Activated CD8-positive, alpha-beta T cell treated with anti-CD3 and anti-CD28 coated beads for 36 hours (primary cell): ENCODE data around the gene PCGF3. TPM values are rescaled to one million over a fixed set of nuclear protein-coding genes. Genes with fewer than 3 reads are reported as not detected.
A peak's percentile ranks its signal among the peaks of the same experiment; 100 is the strongest.
"Not testable (repeated sequence)": the region's sequence is repeated elsewhere in the genome, so short reads cannot be mapped to it uniquely, and the experiment has no call there.

Experiments used
- ATAC-seq: fragments of 200-7000 bp; cut with Tn5 transposase; one replicate; pipeline ENCODE4 v1.10.0; 2021; ENCODE audit warnings: mild to moderate bottlenecking, moderate library complexity
- CTCF ChIA-PET: fragments of 350-600 bp; sonication (Branson Sonifier 250); formaldehyde crosslinking; loops from one replicate; lab custom pipeline; 2021; ENCODE audit warnings: antibody characterized with exemption; lab: Charles Lee
- POLR2A ChIA-PET: fragments of 350-600 bp; sonication (Branson Sonifier 250); formaldehyde crosslinking; loops from one replicate; lab custom pipeline; 2021; ENCODE audit warnings: antibody characterized with exemption; lab: Charles Lee
- DNase-seq: peaks from one replicate; pipeline ENCODE4 v3.0.0-alpha.2; 2020
- H3K27ac Mint-ChIP-seq: one replicate; pipeline ENCODE4 v1.8.0; 2021; ENCODE audit warnings: mild to moderate bottlenecking, mixed read lengths
- H3K27me3 Mint-ChIP-seq: one replicate; pipeline ENCODE4 v1.8.0; 2021; ENCODE audit warnings: mixed read lengths
- H3K36me3 Mint-ChIP-seq: one replicate; pipeline ENCODE4 v1.8.0; 2021; ENCODE audit warnings: low read depth, mixed read lengths
- H3K4me1 Mint-ChIP-seq: one replicate; pipeline ENCODE4 v1.8.0; 2021; ENCODE audit warnings: low read depth, mixed read lengths
- H3K4me3 Mint-ChIP-seq: one replicate; pipeline ENCODE4 v1.8.0; 2021; ENCODE audit warnings: mild to moderate bottlenecking, moderate library complexity, mixed read lengths
- H3K9me3 Mint-ChIP-seq: one replicate; pipeline ENCODE4 v1.8.0; 2021; ENCODE audit warnings: mixed read lengths
- intact Hi-C: fragments of 100-400 bp; cut with micrococcal nuclease; formaldehyde crosslinking; loops from one replicate; pipeline ENCODE4 v1.10.0; 2022
- total RNA-seq, 2 experiments: library from RNA; stranded (reverse); gene quantifications; one replicate each; pipeline ENCODE4 v1.2.3, GENCODE V29; 2021
- TF ChIP-seq, protein P1 (sequence below): fragments of 200-600 bp; IDR thresholded peaks from one replicate; pipeline ENCODE4 v1.8.0; 2022; ENCODE audit warnings: antibody characterized with exemption, mild to moderate bottlenecking

PCGF3 gene
- total RNA-seq, 2 experiments from 2014 or later = 23.9 to 25.6 TPM

DNA sequence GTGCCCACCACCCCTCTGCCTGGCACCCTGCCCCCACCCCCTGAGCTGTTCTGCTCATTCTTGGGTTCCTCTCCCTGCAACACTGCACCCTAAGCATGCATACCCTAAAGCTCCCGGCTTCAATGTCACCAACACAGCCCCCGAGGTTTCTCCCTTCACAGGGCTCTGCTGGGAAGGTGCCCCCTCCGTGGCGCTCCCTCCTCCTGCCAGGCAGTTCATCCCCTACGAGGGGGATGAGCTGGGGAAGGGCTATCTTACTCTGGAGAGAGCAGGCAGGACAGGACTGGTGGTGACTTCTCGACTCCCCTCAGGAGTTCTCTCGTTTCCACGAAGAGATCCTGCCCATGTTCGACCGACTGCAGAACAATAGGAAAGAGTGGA lies 38.1 kb upstream of the PCGF3 start:
- ChIA-PET CTCF (no interaction called here), POLR2A (no interaction called here)
- Mint-ChIP-seq H3K4me1 (peaks cover 18% of the 10 kb centered on the region), H3K27me3 (no peaks in the 10 kb centered on the region), H3K9me3 (no peaks in the 10 kb centered on the region), H3K4me3 (no peak overlapping the region), H3K36me3 (peaks cover 19% of the 10 kb centered on the region), H3K27ac (no peak overlapping the region)
- TF ChIP-seq, protein P1, sequence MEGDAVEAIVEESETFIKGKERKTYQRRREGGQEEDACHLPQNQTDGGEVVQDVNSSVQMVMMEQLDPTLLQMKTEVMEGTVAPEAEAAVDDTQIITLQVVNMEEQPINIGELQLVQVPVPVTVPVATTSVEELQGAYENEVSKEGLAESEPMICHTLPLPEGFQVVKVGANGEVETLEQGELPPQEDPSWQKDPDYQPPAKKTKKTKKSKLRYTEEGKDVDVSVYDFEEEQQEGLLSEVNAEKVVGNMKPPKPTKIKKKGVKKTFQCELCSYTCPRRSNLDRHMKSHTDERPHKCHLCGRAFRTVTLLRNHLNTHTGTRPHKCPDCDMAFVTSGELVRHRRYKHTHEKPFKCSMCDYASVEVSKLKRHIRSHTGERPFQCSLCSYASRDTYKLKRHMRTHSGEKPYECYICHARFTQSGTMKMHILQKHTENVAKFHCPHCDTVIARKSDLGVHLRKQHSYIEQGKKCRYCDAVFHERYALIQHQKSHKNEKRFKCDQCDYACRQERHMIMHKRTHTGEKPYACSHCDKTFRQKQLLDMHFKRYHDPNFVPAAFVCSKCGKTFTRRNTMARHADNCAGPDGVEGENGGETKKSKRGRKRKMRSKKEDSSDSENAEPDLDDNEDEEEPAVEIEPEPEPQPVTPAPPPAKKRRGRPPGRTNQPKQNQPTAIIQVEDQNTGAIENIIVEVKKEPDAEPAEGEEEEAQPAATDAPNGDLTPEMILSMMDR = no peak
- DNase-seq (no peak), ATAC-seq (no peak)
- intact Hi-C loops = no loop called here

DNA sequence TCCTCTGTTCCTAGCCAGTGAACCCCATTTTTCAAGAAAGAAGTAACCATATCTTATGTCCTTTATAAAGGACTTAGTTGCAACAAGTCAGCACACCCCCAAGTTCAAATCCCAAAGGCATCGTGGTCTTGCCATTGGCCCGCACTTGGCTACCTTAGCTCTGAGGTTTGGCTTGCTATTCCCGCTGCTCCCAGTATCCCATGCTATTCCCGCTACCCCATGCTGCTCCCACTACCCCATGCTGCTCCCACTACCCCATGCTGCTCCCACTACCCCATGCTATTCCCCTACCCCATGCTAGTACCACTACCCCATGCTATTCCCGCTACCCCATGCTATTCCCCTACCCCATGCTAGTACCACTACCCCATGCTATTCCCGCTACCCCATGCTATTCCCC lies 37.4 kb upstream of the PCGF3 start:
- ATAC-seq, intact Hi-C loops, H3K9me3 Mint-ChIP-seq, H3K27ac Mint-ChIP-seq, H3K27me3 Mint-ChIP-seq, H3K4me3 Mint-ChIP-seq, POLR2A ChIA-PET, DNase-seq, CTCF ChIA-PET: not testable (repeated sequence)
- Mint-ChIP-seq H3K4me1 (peaks cover 18% of the 10 kb centered on the region), H3K36me3 (peaks cover 22% of the 10 kb centered on the region)

DNA sequence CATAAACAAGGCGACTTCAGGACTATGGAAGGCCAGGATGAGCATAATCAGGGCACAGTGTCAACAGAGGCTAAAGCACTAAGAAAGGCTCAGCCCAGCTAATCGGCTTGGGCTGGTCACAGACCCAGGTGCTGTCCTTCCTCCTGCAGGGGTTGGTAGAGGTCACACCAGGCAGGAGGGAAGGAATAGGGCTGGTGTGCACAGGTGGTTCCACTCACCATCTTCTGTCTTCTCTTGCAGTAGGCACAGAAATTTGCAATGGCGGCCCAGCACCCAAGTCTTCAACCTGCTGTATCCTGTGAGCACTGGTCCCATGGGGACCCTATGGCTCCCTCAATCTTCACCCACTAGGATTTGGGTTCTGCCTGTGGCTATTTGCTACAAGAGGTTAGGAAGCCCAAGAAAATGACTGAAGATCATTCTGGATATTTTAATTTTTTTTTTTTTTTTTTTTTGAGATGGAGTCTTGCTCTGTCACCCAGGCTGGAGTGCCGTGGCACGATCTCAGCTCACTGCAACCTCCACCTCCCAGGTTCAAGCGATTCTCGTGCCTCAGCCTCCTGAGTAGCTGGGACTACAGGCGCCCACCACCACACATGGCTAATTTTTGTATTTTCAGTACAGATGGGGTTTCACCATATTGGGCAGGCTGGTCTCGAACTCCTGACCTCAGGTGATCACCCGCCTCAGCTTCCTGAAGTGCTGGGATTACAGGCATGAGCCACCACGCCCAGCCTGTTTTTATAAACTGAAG lies 35.6 kb upstream of the PCGF3 start:
- H3K27ac Mint-ChIP-seq, H3K9me3 Mint-ChIP-seq, CTCF ChIA-PET, H3K4me3 Mint-ChIP-seq, POLR2A ChIA-PET, H3K27me3 Mint-ChIP-seq, intact Hi-C loops, DNase-seq, ATAC-seq: not testable (repeated sequence)
- Mint-ChIP-seq H3K4me1 (peaks cover 13% of the 10 kb centered on the region), H3K36me3 (peaks cover 22% of the 10 kb centered on the region)

DNA sequence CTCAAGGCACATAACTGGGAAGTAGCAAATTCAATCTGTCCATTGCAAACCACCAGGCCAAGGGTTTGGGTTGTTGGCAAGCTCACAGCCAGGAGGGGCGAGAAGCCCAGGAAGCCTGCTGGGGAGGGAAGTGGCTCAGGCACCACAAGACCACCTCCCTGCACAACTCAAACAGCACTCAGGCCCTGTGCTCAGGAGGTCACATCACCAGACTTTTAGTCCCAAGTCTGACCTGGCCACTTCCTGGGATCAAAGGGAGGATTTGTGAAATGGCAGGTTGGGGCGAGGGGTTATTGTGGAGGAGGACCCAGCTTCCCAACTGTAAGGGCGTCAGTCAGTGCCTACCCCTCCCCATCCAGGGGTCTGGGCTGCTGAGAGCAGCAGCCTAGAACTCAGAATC lies 33.9 kb upstream of the PCGF3 start:
- TF ChIP-seq, protein P1 = no peak
- Mint-ChIP-seq H3K4me3 (peak overlapping the region; percentile 41), H3K36me3 (peaks cover 22% of the 10 kb centered on the region), H3K4me1 (peaks cover 13% of the 10 kb centered on the region), H3K9me3 (no peaks in the 10 kb centered on the region), H3K27ac (no peak overlapping the region), H3K27me3 (no peaks in the 10 kb centered on the region)
- DNase-seq (no peak), ATAC-seq (no peak)
- intact Hi-C loops = no loop called here
- POLR2A ChIA-PET = interaction anchor here (0.9 to 1.6 kb wide), 3 partner anchors 16 to 164 kb away, joined by 3 to 5 read pairs (median 4); no protein-coding TSS in a partner anchor
- CTCF ChIA-PET = interaction anchor here (1.5 to 1.7 kb wide), 3 partner anchors 12 to 69 kb away, joined by 4 to 6 read pairs (median 4); no protein-coding TSS in a partner anchor

DNA sequence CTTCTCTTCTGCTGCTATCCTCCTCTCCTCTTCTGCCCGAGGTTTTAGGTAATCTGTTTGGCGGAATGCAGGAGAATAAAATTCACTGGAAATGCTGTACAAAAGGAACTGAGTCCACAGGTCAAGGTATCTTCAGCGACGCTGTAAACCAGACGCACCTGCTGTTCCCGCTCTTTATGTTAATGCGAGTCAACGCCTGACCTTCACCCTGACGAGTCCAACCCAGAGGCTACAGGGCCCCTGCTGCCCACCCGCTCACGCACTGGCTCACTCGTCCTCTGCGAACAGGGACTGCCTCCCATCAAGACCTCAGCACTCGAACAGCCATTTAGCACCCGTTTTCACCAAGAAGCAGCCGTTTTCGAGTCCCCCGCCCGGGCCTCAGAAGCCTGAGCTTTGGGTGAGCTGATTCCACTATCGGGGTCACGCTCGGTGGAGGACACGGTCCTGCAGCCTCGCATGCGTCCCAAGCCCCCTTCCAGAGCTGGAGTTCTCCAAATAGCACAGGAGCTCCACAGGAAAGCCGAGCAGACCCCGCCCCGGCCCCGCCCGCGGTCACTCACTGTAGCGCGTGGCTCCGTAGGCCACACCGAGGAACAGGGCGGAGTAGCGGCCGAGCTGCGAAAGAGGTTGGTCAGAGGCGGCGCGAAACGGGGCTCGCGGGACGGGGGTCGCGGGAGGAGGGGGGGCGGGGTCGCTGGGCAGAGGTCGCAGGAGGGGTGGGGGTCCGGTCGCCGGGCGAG lies 32.1 kb upstream of the PCGF3 start:
- TF ChIP-seq, protein P1 = no peak
- intact Hi-C loops = no loop called here
- H3K27me3 Mint-ChIP-seq = no peaks in the 10 kb centered on the region
- H3K9me3 Mint-ChIP-seq = no peaks in the 10 kb centered on the region
- H3K36me3 Mint-ChIP-seq = peaks cover 22% of the 10 kb centered on the region
- H3K4me3 Mint-ChIP-seq = peak overlapping the region; percentile 84
- CTCF ChIA-PET = interaction anchor here (0.7 to 1.6 kb wide), 8 partner anchors 7 to 429 kb away, joined by 3 to 6 read pairs (median 3); no protein-coding TSS in a partner anchor
- DNase-seq (no peak), ATAC-seq (no peak)
- H3K4me1 Mint-ChIP-seq = peaks cover 13% of the 10 kb centered on the region
- H3K27ac Mint-ChIP-seq = peak overlapping the region; percentile 84
- POLR2A ChIA-PET = interaction anchor here (1.3 to 3.4 kb wide), 2 partner anchors 9 to 73 kb away, joined by 3 to 34 read pairs; no protein-coding TSS in a partner anchor
